ENCODE measurements around the gene HMCN2.

DNA sequence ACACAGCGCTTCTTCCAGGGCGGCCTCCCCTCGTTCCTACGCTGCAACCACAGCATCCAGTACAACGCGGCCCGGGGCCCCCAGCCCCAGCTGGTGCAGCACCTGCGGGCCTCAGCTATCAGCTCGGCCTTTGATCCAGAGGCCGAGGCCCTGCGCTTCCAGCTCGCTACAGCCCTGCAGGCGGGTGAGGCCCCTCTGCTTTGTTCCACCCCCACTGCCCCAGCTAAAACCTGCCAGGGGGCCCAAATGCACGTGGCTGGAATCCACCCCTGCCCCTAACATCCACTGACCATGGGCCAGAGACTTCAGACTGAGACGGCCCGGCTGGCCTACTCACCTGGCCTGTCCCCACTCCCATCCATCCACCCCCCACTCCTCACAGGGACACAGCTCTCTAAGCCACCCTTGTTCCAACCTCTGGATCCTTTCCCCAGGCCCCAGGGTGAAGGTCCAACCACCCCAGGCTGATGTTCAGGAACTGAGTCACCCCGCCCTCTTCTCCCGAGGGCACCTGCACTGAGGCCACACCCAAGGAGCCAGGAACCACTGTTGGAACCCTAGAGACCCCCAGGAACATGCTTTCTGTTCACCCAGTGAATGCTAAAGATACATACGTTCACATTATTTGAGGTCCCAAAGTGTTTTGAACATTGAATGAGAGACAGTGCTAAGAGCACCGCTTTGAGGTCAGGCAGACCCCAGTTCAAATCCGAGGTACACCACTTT, 160.3 kb downstream of the HMCN2 start:
- TF ChIP-seq, protein P1, sequence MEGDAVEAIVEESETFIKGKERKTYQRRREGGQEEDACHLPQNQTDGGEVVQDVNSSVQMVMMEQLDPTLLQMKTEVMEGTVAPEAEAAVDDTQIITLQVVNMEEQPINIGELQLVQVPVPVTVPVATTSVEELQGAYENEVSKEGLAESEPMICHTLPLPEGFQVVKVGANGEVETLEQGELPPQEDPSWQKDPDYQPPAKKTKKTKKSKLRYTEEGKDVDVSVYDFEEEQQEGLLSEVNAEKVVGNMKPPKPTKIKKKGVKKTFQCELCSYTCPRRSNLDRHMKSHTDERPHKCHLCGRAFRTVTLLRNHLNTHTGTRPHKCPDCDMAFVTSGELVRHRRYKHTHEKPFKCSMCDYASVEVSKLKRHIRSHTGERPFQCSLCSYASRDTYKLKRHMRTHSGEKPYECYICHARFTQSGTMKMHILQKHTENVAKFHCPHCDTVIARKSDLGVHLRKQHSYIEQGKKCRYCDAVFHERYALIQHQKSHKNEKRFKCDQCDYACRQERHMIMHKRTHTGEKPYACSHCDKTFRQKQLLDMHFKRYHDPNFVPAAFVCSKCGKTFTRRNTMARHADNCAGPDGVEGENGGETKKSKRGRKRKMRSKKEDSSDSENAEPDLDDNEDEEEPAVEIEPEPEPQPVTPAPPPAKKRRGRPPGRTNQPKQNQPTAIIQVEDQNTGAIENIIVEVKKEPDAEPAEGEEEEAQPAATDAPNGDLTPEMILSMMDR (IDR thresholded peaks at IDR 0.05), result no peak
- TF ChIP-seq POLR2A (IDR thresholded peaks at IDR 0.05; ENCODE audit: low read depth), result no peak

Data from esophagus muscularis mucosa (tissue), 3 donors.